WTC11 (cell line): ENCODE measurements around the gene CTTNBP2. TPM values are rescaled to one million over a fixed set of nuclear protein-coding genes. Genes with fewer than 3 reads are reported as not detected.

Experiments used
- ATAC-seq: fragments of 200-7000 bp; cut with Tn5 transposase; 2 replicates; pipeline ENCODE4 v1.10.0; 2021; ENCODE audit warnings: mild to moderate bottlenecking, moderate library complexity
- CTCF ChIA-PET: fragments of 300-600 bp; sonication (Branson Sonifier 250); formaldehyde crosslinking; loops from one replicate; lab custom pipeline; 2021; ENCODE audit warnings: antibody characterized with exemption; lab: Charles Lee
- POLR2A ChIA-PET: fragments of 350-600 bp; sonication (Branson Sonifier 250); formaldehyde crosslinking; loops from one replicate; lab custom pipeline; 2021; ENCODE audit warnings: antibody characterized with exemption; lab: Charles Lee
- DNase-seq: peaks from one replicate; pipeline ENCODE4 v3.0.0; 2021; ENCODE audit warnings: low spot score
- H3K27ac Mint-ChIP-seq: 2 replicates; pipeline ENCODE4 v1.8.0; 2021; ENCODE audit warnings: mixed read lengths
- H3K27me3 Mint-ChIP-seq: 2 replicates; pipeline ENCODE4 v1.8.0; 2021; ENCODE audit warnings: low read depth, mild to moderate bottlenecking, moderate library complexity, mixed read lengths
- H3K36me3 Mint-ChIP-seq: 2 replicates; pipeline ENCODE4 v1.8.0; 2021; ENCODE audit warnings: mixed read lengths
- H3K4me1 Mint-ChIP-seq: 2 replicates; pipeline ENCODE4 v1.8.0; 2022; ENCODE audit warnings: mixed read lengths
- H3K4me3 Mint-ChIP-seq: 2 replicates; pipeline ENCODE4 v1.8.0; 2021; ENCODE audit warnings: mild to moderate bottlenecking, moderate library complexity, mixed read lengths
- H3K9me3 Mint-ChIP-seq: 2 replicates; pipeline ENCODE4 v1.8.0; 2021; ENCODE audit warnings: mixed read lengths
- CDX4 ChIP-seq: fragments of 250-450 bp; sonication (Bioruptor Pico); IDR thresholded peaks from 2 replicates; pipeline ENCODE4 v1.9.0; 2021; ENCODE audit warnings: moderate library complexity, mild to moderate bottlenecking, inconsistent platforms, borderline replicate concordance
- ESRRA ChIP-seq: sonication (generic); formaldehyde crosslinking; IDR thresholded peaks from 2 replicates; pipeline ENCODE4 v1.8.1; 2022; ENCODE audit warnings: mild to moderate bottlenecking, missing genetic modification reagents, borderline replicate concordance
- ETV6 ChIP-seq: sonication (generic); formaldehyde crosslinking; IDR thresholded peaks from 2 replicates; pipeline ENCODE4 v1.8.1; 2022; ENCODE audit warnings: mild to moderate bottlenecking, missing genetic modification reagents
- FOXP4 ChIP-seq: sonication (generic); formaldehyde crosslinking; IDR thresholded peaks from 2 replicates; pipeline ENCODE4 v1.8.0; 2022; ENCODE audit warnings: mild to moderate bottlenecking, missing genetic modification reagents
- HMGA2 ChIP-seq: fragments of 250-450 bp; sonication (Bioruptor Pico); IDR thresholded peaks from 2 replicates; pipeline ENCODE4 v1.4.0; 2021; ENCODE audit warnings: mild to moderate bottlenecking, moderate library complexity
- JAZF1 ChIP-seq: fragments of 250-450 bp; sonication (Bioruptor Pico); IDR thresholded peaks from 2 replicates; pipeline ENCODE4 v1.9.0; 2021; ENCODE audit warnings: moderate library complexity, mild to moderate bottlenecking, inconsistent platforms
- SMAD3 ChIP-seq: sonication (generic); formaldehyde crosslinking; IDR thresholded peaks from 2 replicates; pipeline ENCODE4 v1.8.0; 2022; ENCODE audit warnings: missing genetic modification reagents, mild to moderate bottlenecking, borderline replicate concordance
- SMAD4 ChIP-seq: sonication (generic); formaldehyde crosslinking; IDR thresholded peaks from 2 replicates; pipeline ENCODE4 v1.8.0; 2022; ENCODE audit warnings: mild to moderate bottlenecking, missing genetic modification reagents
- TEAD1 ChIP-seq: sonication (generic); formaldehyde crosslinking; IDR thresholded peaks from 2 replicates; pipeline ENCODE4 v1.8.0; 2022; ENCODE audit warnings: mild to moderate bottlenecking, missing genetic modification reagents
- ZNF121 ChIP-seq: sonication (generic); formaldehyde crosslinking; IDR thresholded peaks from 2 replicates; pipeline ENCODE4 v1.8.0; 2023; ENCODE audit warnings: missing genetic modification reagents
- ZNF138 ChIP-seq: sonication (generic); formaldehyde crosslinking; conservative IDR thresholded peaks from 2 replicates; pipeline ENCODE4 v1.8.1; 2022; ENCODE audit warnings: mild to moderate bottlenecking, moderate library complexity, missing genetic modification reagents
- total RNA-seq: library from RNA; stranded (reverse); gene quantifications from 3 replicates; pipeline ENCODE4 v1.2.3, GENCODE V29; 2021
- TF ChIP-seq, protein P1 (sequence below): sonication (generic); formaldehyde crosslinking; IDR thresholded peaks from 2 replicates; pipeline ENCODE4 v1.8.0; 2022; ENCODE audit warnings: mild to moderate bottlenecking, missing genetic modification reagents
- TF ChIP-seq, protein P2 (sequence below): sonication (generic); formaldehyde crosslinking; IDR thresholded peaks from 2 replicates; pipeline ENCODE4 v1.8.1; 2023; ENCODE audit warnings: mild to moderate bottlenecking, missing genetic modification reagents
- TF ChIP-seq, protein P3 (sequence below): sonication (generic); formaldehyde crosslinking; IDR thresholded peaks from 2 replicates; pipeline ENCODE4 v1.8.0; 2023; ENCODE audit warnings: missing genetic modification reagents, mild to moderate bottlenecking, borderline replicate concordance

Gene CTTNBP2
- total RNA-seq, 1 experiment from 2014 or later = 22.1 TPM

- TF ChIP-seq ETV6 (CRISPR knock-in tag) = no peak
- no peak for TF ChIP-seq ZNF121 (CRISPR knock-in tag)
- no peak for TF ChIP-seq SMAD4 (CRISPR knock-in tag)
- no peak for TF ChIP-seq SMAD3 (CRISPR knock-in tag)
Measured at GRCh38 chr7:117685795-117686194, 187.4 kb downstream of the CTTNBP2 start (continued).

GRCh38 chr7:117683430-117684175 lies 189.6 kb downstream of the CTTNBP2 start:
- Mint-ChIP-seq H3K27ac (no peak overlapping the region), H3K4me1 (peaks cover 21% of the 10 kb centered on the region), H3K4me3 (no peak overlapping the region), H3K9me3 (no peaks in the 10 kb centered on the region), H3K27me3 (no peaks in the 10 kb centered on the region), H3K36me3 (no peaks in the 10 kb centered on the region)
- TF ChIP-seq TEAD1 (CRISPR knock-in tag) = no peak
- no peak for TF ChIP-seq JAZF1 (CRISPR knock-in tag)
- no peak for TF ChIP-seq ZNF138
- no peak for TF ChIP-seq CDX4 (CRISPR knock-in tag)
- TF ChIP-seq, protein P1, sequence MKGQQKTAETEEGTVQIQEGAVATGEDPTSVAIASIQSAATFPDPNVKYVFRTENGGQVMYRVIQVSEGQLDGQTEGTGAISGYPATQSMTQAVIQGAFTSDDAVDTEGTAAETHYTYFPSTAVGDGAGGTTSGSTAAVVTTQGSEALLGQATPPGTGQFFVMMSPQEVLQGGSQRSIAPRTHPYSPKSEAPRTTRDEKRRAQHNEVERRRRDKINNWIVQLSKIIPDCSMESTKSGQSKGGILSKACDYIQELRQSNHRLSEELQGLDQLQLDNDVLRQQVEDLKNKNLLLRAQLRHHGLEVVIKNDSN (CRISPR knock-in tag) = no peak
- no peak for TF ChIP-seq HMGA2 (CRISPR knock-in tag)
- TF ChIP-seq ESRRA (CRISPR knock-in tag) = no peak
- TF ChIP-seq FOXP4 (CRISPR knock-in tag) = no peak
- TF ChIP-seq, protein P2, sequence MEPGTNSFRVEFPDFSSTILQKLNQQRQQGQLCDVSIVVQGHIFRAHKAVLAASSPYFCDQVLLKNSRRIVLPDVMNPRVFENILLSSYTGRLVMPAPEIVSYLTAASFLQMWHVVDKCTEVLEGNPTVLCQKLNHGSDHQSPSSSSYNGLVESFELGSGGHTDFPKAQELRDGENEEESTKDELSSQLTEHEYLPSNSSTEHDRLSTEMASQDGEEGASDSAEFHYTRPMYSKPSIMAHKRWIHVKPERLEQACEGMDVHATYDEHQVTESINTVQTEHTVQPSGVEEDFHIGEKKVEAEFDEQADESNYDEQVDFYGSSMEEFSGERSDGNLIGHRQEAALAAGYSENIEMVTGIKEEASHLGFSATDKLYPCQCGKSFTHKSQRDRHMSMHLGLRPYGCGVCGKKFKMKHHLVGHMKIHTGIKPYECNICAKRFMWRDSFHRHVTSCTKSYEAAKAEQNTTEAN (CRISPR knock-in tag) = no peak
- TF ChIP-seq, protein P3, sequence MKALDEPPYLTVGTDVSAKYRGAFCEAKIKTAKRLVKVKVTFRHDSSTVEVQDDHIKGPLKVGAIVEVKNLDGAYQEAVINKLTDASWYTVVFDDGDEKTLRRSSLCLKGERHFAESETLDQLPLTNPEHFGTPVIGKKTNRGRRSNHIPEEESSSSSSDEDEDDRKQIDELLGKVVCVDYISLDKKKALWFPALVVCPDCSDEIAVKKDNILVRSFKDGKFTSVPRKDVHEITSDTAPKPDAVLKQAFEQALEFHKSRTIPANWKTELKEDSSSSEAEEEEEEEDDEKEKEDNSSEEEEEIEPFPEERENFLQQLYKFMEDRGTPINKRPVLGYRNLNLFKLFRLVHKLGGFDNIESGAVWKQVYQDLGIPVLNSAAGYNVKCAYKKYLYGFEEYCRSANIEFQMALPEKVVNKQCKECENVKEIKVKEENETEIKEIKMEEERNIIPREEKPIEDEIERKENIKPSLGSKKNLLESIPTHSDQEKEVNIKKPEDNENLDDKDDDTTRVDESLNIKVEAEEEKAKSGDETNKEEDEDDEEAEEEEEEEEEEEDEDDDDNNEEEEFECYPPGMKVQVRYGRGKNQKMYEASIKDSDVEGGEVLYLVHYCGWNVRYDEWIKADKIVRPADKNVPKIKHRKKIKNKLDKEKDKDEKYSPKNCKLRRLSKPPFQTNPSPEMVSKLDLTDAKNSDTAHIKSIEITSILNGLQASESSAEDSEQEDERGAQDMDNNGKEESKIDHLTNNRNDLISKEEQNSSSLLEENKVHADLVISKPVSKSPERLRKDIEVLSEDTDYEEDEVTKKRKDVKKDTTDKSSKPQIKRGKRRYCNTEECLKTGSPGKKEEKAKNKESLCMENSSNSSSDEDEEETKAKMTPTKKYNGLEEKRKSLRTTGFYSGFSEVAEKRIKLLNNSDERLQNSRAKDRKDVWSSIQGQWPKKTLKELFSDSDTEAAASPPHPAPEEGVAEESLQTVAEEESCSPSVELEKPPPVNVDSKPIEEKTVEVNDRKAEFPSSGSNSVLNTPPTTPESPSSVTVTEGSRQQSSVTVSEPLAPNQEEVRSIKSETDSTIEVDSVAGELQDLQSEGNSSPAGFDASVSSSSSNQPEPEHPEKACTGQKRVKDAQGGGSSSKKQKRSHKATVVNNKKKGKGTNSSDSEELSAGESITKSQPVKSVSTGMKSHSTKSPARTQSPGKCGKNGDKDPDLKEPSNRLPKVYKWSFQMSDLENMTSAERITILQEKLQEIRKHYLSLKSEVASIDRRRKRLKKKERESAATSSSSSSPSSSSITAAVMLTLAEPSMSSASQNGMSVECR (CRISPR knock-in tag) = no peak
- DNase-seq (no peak), ATAC-seq (peak; percentile 24; the same call in 1 of the 2 replicates)
- CTCF ChIA-PET = interaction anchor here (1.0 to 1.6 kb wide), 3 partner anchors 32 to 470 kb away, joined by 3 to 7 read pairs (median 4); no protein-coding TSS in a partner anchor
- POLR2A ChIA-PET = interaction anchor here (0.6 kb wide), 1 partner anchor 188 kb away, joined by 3 read pairs; no protein-coding TSS in a partner anchor
